SU-DHL-6 (cell line): ENCODE measurements around the gene CTU2.

Experiments
- EZH2phosphoT487 ChIP-seq: fragments of 200-600 bp; sonication (generic), shearing (Covaris generic); conservative IDR thresholded peaks from 2 replicates; pipeline ENCODE4 v1.6.1; 2018; ENCODE audit warnings: mild to moderate bottlenecking, antibody characterized with exemption, low read length, moderate library complexity, mixed read lengths
- TF ChIP-seq, protein P1 (sequence below): fragments of 200-600 bp; sonication (generic); IDR thresholded peaks from one replicate; pipeline ENCODE4 v1.5.1; 2017; ENCODE audit warnings: antibody characterized with exemption, mild to moderate bottlenecking, low read length, moderate library complexity; ENCODE audit not compliant: insufficient read depth, poor library complexity, severe bottlenecking

DNA sequence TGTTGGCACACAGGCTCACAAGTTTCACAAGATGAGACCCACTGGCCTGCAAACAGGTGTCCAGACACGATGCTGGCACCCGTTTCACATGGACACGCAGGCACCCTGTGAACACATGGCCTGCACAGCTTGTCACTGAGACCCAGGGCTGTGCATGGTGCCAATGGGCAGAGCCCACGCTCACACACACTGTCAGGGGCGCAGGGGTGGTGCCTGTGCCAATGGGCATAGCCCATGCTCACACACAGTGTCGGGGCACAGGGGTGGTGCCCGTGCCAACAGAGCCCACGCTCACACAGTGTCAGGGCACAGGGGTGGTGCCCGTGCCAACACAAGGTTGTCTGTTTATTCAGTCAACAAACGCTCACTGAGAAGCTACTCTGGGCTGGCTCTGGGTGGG is 29.3 kb downstream of the CTU2 start:
- TF ChIP-seq, protein P1, sequence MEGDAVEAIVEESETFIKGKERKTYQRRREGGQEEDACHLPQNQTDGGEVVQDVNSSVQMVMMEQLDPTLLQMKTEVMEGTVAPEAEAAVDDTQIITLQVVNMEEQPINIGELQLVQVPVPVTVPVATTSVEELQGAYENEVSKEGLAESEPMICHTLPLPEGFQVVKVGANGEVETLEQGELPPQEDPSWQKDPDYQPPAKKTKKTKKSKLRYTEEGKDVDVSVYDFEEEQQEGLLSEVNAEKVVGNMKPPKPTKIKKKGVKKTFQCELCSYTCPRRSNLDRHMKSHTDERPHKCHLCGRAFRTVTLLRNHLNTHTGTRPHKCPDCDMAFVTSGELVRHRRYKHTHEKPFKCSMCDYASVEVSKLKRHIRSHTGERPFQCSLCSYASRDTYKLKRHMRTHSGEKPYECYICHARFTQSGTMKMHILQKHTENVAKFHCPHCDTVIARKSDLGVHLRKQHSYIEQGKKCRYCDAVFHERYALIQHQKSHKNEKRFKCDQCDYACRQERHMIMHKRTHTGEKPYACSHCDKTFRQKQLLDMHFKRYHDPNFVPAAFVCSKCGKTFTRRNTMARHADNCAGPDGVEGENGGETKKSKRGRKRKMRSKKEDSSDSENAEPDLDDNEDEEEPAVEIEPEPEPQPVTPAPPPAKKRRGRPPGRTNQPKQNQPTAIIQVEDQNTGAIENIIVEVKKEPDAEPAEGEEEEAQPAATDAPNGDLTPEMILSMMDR, result no peak
- TF ChIP-seq EZH2phosphoT487, result no peak
